ENCODE results near the gene MEF2B.
A peak's percentile ranks its signal among the peaks of the same experiment; 100 is the strongest.
"Not testable (repeated sequence)": the region's sequence is repeated elsewhere in the genome, so short reads cannot be mapped to it uniquely, and the experiment has no call there.

MEF2B gene

DNA sequence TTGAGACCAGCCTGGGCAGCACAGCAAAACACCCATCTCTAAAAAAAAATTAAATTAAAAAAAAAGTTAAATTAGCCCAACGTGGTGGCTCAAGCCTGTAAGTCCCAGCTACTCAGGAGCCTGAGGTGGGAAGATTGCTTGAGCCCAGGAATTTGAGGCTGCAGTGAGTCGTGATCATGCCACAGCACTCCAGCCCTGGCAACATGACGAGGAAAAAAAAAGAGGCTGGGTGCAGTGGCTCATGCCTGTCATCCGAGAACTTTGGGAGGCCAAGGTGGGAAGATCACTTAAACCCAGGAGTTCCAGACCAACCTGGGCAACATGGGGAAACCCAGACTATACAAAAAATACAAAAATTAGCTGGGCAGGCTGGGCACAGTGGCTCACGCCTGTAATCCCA, 29.6 kb downstream of the MEF2B start:
- H3K4me1 ChIP-seq (ENCODE audit: control extremely low read depth in 1 of 4, control insufficient read depth in 4 of 4, insufficient read depth in 4 of 4, low read length in 3 of 4): peaks cover 0 to 14% (median 10%) of the 10 kb centered on the region in 4 experiments
- WGBS (ENCODE audit: insufficient coverage): 71% methylated on average over 3 of the region's 5 CpGs
- no peak overlapping the region for H3K4me3 ChIP-seq (ENCODE audit: control insufficient read depth in 1 of 7, extremely low read depth in 1 of 7, insufficient read depth in 4 of 7, low read depth in 2 of 7, low read length in 6 of 7)
- CTCF ChIA-PET: interaction anchor here (0.7 to 0.9 kb wide), 4 partner anchors 35 to 88 kb away, joined by 3 to 4 read pairs (median 3); no protein-coding TSS in a partner anchor
- H3K36me3 ChIP-seq (ENCODE audit: control insufficient read depth in 4 of 4, insufficient read depth in 4 of 4, low read length in 3 of 4): no peaks in the 10 kb centered on the region
- no peaks in the 10 kb centered on the region for H3K27me3 ChIP-seq (replicated peaks in 2 of 5; ENCODE audit: control insufficient read depth in 4 of 5, insufficient read depth in 5 of 5, low read length in 4 of 5)
- no peak for DNase-seq
- POLR2A ChIA-PET: no interaction called here
- H3K27ac ChIP-seq (ENCODE audit: insufficient read depth in 1 of 2, low read depth in 1 of 2, low read length in 2 of 2, poor library complexity in 1 of 2, severe bottlenecking in 2 of 2): no peak overlapping the region
- no peaks in the 10 kb centered on the region for H3K9me3 ChIP-seq (ENCODE audit: control extremely low read depth in 1 of 5, control insufficient read depth in 4 of 5, insufficient read depth in 2 of 5, low read depth in 1 of 5, low read length in 4 of 5)

DNA sequence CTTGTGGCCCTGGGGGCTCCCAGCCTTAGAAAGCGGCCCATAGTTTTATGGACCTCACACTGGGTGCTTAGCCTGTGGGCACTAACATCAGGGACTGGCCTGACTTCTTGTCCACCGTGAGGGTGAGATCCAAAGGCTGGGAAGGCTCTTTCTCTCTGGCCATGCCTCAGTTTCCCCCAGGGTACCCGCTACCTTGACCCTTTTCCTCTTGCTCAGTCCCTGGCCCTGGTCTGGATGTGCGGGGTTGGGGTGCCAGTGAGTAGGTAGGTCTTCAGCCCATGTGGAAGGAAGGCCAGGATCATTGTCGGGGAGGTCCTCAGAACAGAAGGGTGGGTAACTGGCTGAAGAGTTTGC, 30.2 kb downstream of the MEF2B start:
- H3K36me3 ChIP-seq (ENCODE audit: control insufficient read depth in 4 of 4, insufficient read depth in 4 of 4, low read length in 3 of 4): no peaks in the 10 kb centered on the region
- WGBS (ENCODE audit: insufficient coverage): 41% methylated on average over 5 of the region's 5 CpGs
- ChIA-PET CTCF (interaction anchor here (0.7 to 1.2 kb wide), 4 partner anchors 36 to 87 kb away, joined by 3 to 8 read pairs (median 4); no protein-coding TSS in a partner anchor), POLR2A (no interaction called here)
- no peaks in the 10 kb centered on the region for H3K27me3 ChIP-seq (replicated peaks in 2 of 5; ENCODE audit: control insufficient read depth in 4 of 5, insufficient read depth in 5 of 5, low read length in 4 of 5)
- H3K9me3 ChIP-seq (ENCODE audit: control extremely low read depth in 1 of 5, control insufficient read depth in 4 of 5, insufficient read depth in 2 of 5, low read depth in 1 of 5, low read length in 4 of 5): no peaks in the 10 kb centered on the region
- DNase-seq: no peak
- peaks cover 0 to 19% (median 12%) of the 10 kb centered on the region in 4 experiments for H3K4me1 ChIP-seq (ENCODE audit: control extremely low read depth in 1 of 4, control insufficient read depth in 4 of 4, insufficient read depth in 4 of 4, low read length in 3 of 4)
- no peak overlapping the region for H3K4me3 ChIP-seq (ENCODE audit: control insufficient read depth in 1 of 7, extremely low read depth in 1 of 7, insufficient read depth in 4 of 7, low read depth in 2 of 7, low read length in 6 of 7)
- no peak overlapping the region for H3K27ac ChIP-seq (ENCODE audit: insufficient read depth in 1 of 2, low read depth in 1 of 2, low read length in 2 of 2, poor library complexity in 1 of 2, severe bottlenecking in 2 of 2)

DNA sequence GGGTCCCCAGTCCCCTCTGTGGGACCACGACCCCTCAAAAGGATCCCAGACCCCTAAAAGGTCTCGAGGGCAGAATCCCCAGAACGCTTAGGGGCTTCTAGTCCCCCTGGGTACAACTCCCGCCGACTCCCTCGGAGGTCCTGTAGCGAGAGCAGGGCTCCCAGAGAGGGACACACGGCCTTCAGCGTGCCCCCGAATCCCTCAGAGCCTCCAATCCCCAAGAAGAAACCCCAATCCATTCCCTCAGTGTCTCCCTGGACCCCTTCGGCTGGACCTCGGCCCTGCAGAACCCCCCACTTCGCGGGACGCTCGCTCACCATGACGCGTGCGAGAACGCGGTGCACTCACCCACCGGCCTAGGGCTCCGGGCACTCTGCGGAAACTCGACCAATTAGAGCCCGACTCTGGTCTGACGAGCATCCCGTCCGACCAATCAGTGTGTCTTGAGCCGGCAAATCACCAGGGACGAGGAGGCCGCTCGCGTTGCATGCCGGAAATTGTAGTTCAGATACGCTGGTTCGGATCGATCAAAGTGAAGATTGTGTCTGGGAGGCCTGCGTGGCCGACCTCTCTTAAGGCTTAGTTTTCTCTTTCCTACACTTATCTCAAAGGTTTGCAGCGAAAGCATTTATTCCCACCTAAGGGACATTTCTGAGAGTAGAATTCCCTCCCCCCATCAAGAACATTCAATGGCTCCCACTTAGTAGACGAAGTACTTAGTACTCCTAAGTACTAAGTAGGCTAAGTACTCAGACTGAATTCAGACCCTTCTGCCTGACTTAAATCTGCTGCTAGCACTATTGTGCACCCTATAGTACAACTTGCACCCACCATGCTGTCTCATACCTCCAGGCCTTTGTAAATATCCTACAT, 31.7 kb downstream of the MEF2B start, which contains the start of gene TMEM161A:
TMEM161A (minus strand) TSS at position 370 of the 873 bp plus-strand sequence; CDS start at position 320, 50 bp downstream.
- POLR2A ChIA-PET: no interaction called here
- no peaks in the 10 kb centered on the region for H3K27me3 ChIP-seq (replicated peaks in 2 of 5; ENCODE audit: control insufficient read depth in 4 of 5, insufficient read depth in 5 of 5, low read length in 4 of 5)
- WGBS (ENCODE audit: insufficient coverage): 0% methylated on average over 31 of the region's 42 CpGs
- H3K27ac ChIP-seq (ENCODE audit: insufficient read depth in 1 of 2, low read depth in 1 of 2, low read length in 2 of 2, poor library complexity in 1 of 2, severe bottlenecking in 2 of 2): peak within 1 kb of the TSS; percentile 41 to 67
- H3K4me3 ChIP-seq (ENCODE audit: control insufficient read depth in 1 of 7, extremely low read depth in 1 of 7, insufficient read depth in 4 of 7, low read depth in 2 of 7, low read length in 6 of 7): peak within 1 kb of the TSS; percentile 2 to 89 (median 72)
- DNase-seq: peak; percentile 97 to 98 (median 98)
- no peaks in the 10 kb centered on the region for H3K36me3 ChIP-seq (ENCODE audit: control insufficient read depth in 4 of 4, insufficient read depth in 4 of 4, low read length in 3 of 4)
- CTCF ChIA-PET: interaction anchor here (1.2 kb wide), 1 partner anchor 84 kb away, joined by 8 read pairs; no protein-coding TSS in a partner anchor
- H3K9me3 ChIP-seq (ENCODE audit: control extremely low read depth in 1 of 5, control insufficient read depth in 4 of 5, insufficient read depth in 2 of 5, low read depth in 1 of 5, low read length in 4 of 5): no peaks in the 10 kb centered on the region
- H3K4me1 ChIP-seq (ENCODE audit: control extremely low read depth in 1 of 4, control insufficient read depth in 4 of 4, insufficient read depth in 4 of 4, low read length in 3 of 4): peaks cover 0 to 24% (median 16%) of the 10 kb centered on the region in 4 experiments

DNA sequence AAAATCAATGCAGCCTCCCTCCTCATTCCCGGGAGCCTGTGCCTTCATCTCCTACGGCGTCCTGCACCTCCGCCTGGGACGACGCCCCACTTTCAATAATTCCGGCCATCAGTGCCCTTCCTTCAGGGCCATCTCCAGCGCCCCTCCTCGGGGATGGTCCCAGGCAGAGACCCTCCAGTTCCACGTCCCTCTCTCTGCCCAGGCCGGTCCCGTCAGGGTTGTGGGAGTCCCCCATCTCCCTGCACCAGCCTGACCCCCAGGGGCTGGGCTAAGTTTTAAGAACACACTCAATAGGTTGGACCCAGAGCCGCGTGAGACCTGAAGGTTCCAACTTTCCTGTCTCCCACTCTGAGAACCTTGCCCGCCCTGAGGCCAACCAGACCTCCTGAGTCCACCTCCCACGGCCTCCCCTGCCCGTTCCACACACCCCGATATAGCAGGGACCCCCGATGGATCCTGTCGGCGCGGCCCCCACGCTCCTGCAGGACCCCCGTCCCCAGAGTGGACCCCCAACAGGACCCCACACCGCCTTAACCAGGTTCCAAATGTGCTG, 32.4 kb downstream of the MEF2B start:
- Histone ChIP-seq H3K4me1 (ENCODE audit: control extremely low read depth in 1 of 4, control insufficient read depth in 4 of 4, insufficient read depth in 4 of 4, low read length in 3 of 4) (peaks cover 0 to 24% (median 16%) of the 10 kb centered on the region in 4 experiments), H3K4me3 (ENCODE audit: control insufficient read depth in 1 of 7, extremely low read depth in 1 of 7, insufficient read depth in 4 of 7, low read depth in 2 of 7, low read length in 6 of 7) (peak overlapping the region; percentile 2 to 89 (median 72)), H3K36me3 (ENCODE audit: control insufficient read depth in 4 of 4, insufficient read depth in 4 of 4, low read length in 3 of 4) (peaks cover 0 to 6% (median 1%) of the 10 kb centered on the region in 4 experiments), H3K9me3 (ENCODE audit: control extremely low read depth in 1 of 5, control insufficient read depth in 4 of 5, insufficient read depth in 2 of 5, low read depth in 1 of 5, low read length in 4 of 5) (peaks cover 0 to 3% (median 0%) of the 10 kb centered on the region in 5 experiments), H3K27me3 (replicated peaks in 2 of 5; ENCODE audit: control insufficient read depth in 4 of 5, insufficient read depth in 5 of 5, low read length in 4 of 5) (no peaks in the 10 kb centered on the region), H3K27ac (ENCODE audit: insufficient read depth in 1 of 2, low read depth in 1 of 2, low read length in 2 of 2, poor library complexity in 1 of 2, severe bottlenecking in 2 of 2) (peak overlapping the region; percentile 41 to 67)
- ChIA-PET POLR2A (interaction anchor here (0.6 kb wide), 1 partner anchor 247 kb away, joined by 3 read pairs; no protein-coding TSS in a partner anchor), CTCF (interaction anchor here (3.2 kb wide), 1 partner anchor 26 kb away, joined by 9 read pairs; no protein-coding TSS in a partner anchor)
- WGBS (ENCODE audit: insufficient coverage): 42% methylated on average over 16 of the region's 25 CpGs
- DNase-seq: peak in 1 of 3 donors; percentile 12

DNA sequence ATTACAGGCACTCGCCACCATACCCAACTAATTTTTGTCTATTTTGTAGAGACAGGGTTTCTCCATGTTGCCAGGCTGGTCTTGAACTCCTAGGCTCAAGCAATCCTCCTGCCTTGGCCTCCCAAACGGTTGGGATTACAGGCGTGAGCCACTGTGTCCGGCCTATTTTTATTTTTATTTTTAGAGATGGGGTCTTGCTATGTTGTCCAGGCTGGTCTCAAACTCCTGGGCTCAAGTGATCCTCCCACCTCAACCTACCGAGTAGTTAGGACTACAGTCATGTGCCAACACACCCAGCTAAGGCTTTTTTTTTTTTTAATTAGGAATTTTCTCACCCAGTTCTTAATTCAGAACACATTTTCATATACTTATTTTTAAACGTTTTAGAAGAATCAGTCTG, 34.4 kb downstream of the MEF2B start:
- Histone ChIP-seq H3K4me1 (ENCODE audit: control extremely low read depth in 1 of 4, control insufficient read depth in 4 of 4, insufficient read depth in 4 of 4, low read length in 3 of 4) (peaks cover 0 to 24% (median 16%) of the 10 kb centered on the region in 4 experiments), H3K9me3 (ENCODE audit: control extremely low read depth in 1 of 5, control insufficient read depth in 4 of 5, insufficient read depth in 2 of 5, low read depth in 1 of 5, low read length in 4 of 5) (peaks cover 0 to 12% (median 6%) of the 10 kb centered on the region in 5 experiments), H3K36me3 (ENCODE audit: control insufficient read depth in 4 of 4, insufficient read depth in 4 of 4, low read length in 3 of 4) (peaks cover 0 to 13% (median 7%) of the 10 kb centered on the region in 4 experiments)
- POLR2A ChIA-PET; H3K4me3 ChIP-seq (ENCODE audit: control insufficient read depth in 1 of 7, extremely low read depth in 1 of 7, insufficient read depth in 4 of 7, low read depth in 2 of 7, low read length in 6 of 7); H3K27me3 ChIP-seq (replicated peaks in 2 of 5; ENCODE audit: control insufficient read depth in 4 of 5, insufficient read depth in 5 of 5, low read length in 4 of 5); H3K27ac ChIP-seq (ENCODE audit: insufficient read depth in 1 of 2, low read depth in 1 of 2, low read length in 2 of 2, poor library complexity in 1 of 2, severe bottlenecking in 2 of 2); DNase-seq: not testable (repeated sequence)
- WGBS (ENCODE audit: insufficient coverage): 100% methylated on average over 1 of the region's 6 CpGs
- CTCF ChIA-PET: interaction anchor here (0.6 to 3.2 kb wide), 5 partner anchors 10 to 78 kb away, joined by 3 to 9 read pairs (median 3); no protein-coding TSS in a partner anchor

DNA sequence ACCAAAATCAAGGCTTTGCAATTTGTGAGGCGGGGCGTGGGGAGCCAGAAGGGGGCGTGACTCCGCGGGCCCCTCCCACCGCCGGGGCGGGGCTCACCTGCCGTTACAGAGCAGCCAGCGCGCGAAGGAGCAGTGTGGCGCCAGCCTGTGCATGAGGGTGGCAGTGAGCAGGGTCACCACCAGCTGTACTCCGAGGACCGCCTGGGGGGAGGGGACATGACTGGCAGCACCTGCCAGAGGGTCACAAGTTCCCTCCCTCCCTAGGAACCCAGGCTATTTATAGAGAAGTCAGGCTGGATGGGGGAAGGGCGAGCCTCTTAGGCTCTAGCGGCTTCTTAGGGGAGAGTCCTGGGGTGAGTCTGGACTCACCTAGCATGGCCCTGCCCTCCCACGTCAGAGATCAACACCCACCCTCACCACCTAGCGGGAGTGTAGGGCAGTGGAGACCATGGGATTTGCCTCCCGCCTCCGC, 35.3 kb downstream of the MEF2B start:
- peak; percentile 64 to 93 (median 90) for DNase-seq
- ChIA-PET POLR2A (no interaction called here), CTCF (interaction anchor here (1.3 to 3.2 kb wide), 2 partner anchors 11 to 23 kb away, joined by 3 to 9 read pairs; no protein-coding TSS in a partner anchor)
- H3K4me1 ChIP-seq (ENCODE audit: control extremely low read depth in 1 of 4, control insufficient read depth in 4 of 4, insufficient read depth in 4 of 4, low read length in 3 of 4): peaks cover 0 to 24% (median 16%) of the 10 kb centered on the region in 4 experiments
- peaks cover 0 to 12% (median 6%) of the 10 kb centered on the region in 5 experiments for H3K9me3 ChIP-seq (ENCODE audit: control extremely low read depth in 1 of 5, control insufficient read depth in 4 of 5, insufficient read depth in 2 of 5, low read depth in 1 of 5, low read length in 4 of 5)
- H3K27me3 ChIP-seq (replicated peaks in 2 of 5; ENCODE audit: control insufficient read depth in 4 of 5, insufficient read depth in 5 of 5, low read length in 4 of 5): no peaks in the 10 kb centered on the region
- 18% methylated on average over 14 of the region's 21 CpGs for WGBS (ENCODE audit: insufficient coverage)
- H3K36me3 ChIP-seq (ENCODE audit: control insufficient read depth in 4 of 4, insufficient read depth in 4 of 4, low read length in 3 of 4): peaks cover 0 to 20% (median 9%) of the 10 kb centered on the region in 4 experiments
- no peak overlapping the region for H3K27ac ChIP-seq (ENCODE audit: insufficient read depth in 1 of 2, low read depth in 1 of 2, low read length in 2 of 2, poor library complexity in 1 of 2, severe bottlenecking in 2 of 2)
- peak overlapping the region in 2 of 7 experiments; percentile 14 to 43 for H3K4me3 ChIP-seq (ENCODE audit: control insufficient read depth in 1 of 7, extremely low read depth in 1 of 7, insufficient read depth in 4 of 7, low read depth in 2 of 7, low read length in 6 of 7)

Measured in common myeloid progenitor, CD34-positive (primary cell).